Right ventricle myocardium superior (tissue), 1 donor: ENCODE results near the gene IFNA13. TPM values are rescaled to one million over a fixed set of nuclear protein-coding genes. Genes with fewer than 3 reads are reported as not detected.
"Not testable (repeated sequence)": the region's sequence is repeated elsewhere in the genome, so short reads cannot be mapped to it uniquely, and the experiment has no call there.

ENCODE experiments used
- ATAC-seq: fragments of 200-7000 bp; cut with Tn5 transposase; one replicate; pipeline ENCODE4 v1.9.1; 2020; ENCODE audit warnings: mild to moderate bottlenecking; ENCODE audit not compliant: poor library complexity
- DNase-seq: peaks from one replicate; pipeline ENCODE4 v3.0.0-alpha.2; 2020
- intact Hi-C: fragments of 100-400 bp; cut with DNase I; formaldehyde crosslinking; loops from one replicate; pipeline ENCODE4 v1.11.2; 2022
- total RNA-seq: library from RNA; stranded (reverse); fragmentation: NEBNext Ultra II Directional; extraction: Animal tissue kit (Norgen Biotek cat#: 25700); gene quantifications from one replicate; pipeline ENCODE4 v1.2.1, GENCODE V29; 2021
- donor health status: DM: no; HTN: yes; CAD: no; lungs with severe emphysema.

Gene IFNA13
- total RNA-seq, 1 donor from 2014 or later = not detected

DNA sequence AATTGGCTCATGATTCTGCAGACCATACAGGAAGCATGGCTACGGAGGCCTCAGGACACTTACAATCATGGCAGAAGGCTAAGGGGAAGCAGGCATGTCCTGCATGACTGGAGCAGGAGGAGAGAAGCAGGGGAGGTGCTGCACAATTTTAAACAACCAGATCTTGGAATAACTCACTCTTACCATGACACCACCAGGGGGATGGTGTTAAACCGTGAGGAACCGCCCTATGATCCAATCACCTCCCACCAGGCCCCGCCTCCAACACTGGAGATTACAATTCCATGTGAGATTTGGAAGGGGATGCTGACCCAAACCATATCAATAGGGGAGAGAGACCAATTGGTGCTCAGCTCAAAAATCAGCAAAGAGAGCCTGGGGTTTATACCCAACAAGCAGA, 3.6 kb upstream of the IFNA13 start:
- intact Hi-C loops, DNase-seq, ATAC-seq: not testable (repeated sequence)

GRCh38 chr9:21367169-21367568, 688 bp downstream of the IFNA13 start:
- not testable (repeated sequence) for ATAC-seq

DNA sequence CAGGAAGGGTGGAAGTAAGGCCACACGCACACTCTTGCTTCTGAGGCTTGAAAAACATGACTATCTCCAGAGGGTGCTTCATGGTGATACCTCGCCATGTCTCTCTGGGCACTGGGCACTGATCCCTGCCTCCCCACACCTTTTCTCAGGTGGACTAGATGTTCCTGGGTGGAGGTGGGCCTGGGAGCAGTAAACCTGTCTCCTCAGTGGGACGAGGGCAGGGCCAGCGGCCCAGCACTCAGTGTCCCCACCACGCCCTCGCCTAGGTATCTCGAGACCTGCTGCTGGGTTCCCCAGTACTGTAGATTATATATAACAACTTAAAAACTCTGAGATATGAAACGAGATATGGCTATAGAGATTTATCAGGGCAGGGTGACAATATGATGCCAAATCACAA, 5.6 kb downstream of the IFNA13 start:
- no peak for DNase-seq
- ATAC-seq = no peak
- intact Hi-C loops = no loop called here

More at GRCh38 chr9:21367169-21367568, 688 bp downstream of the IFNA13 start:
- DNase-seq, intact Hi-C loops: not testable (repeated sequence)

DNA sequence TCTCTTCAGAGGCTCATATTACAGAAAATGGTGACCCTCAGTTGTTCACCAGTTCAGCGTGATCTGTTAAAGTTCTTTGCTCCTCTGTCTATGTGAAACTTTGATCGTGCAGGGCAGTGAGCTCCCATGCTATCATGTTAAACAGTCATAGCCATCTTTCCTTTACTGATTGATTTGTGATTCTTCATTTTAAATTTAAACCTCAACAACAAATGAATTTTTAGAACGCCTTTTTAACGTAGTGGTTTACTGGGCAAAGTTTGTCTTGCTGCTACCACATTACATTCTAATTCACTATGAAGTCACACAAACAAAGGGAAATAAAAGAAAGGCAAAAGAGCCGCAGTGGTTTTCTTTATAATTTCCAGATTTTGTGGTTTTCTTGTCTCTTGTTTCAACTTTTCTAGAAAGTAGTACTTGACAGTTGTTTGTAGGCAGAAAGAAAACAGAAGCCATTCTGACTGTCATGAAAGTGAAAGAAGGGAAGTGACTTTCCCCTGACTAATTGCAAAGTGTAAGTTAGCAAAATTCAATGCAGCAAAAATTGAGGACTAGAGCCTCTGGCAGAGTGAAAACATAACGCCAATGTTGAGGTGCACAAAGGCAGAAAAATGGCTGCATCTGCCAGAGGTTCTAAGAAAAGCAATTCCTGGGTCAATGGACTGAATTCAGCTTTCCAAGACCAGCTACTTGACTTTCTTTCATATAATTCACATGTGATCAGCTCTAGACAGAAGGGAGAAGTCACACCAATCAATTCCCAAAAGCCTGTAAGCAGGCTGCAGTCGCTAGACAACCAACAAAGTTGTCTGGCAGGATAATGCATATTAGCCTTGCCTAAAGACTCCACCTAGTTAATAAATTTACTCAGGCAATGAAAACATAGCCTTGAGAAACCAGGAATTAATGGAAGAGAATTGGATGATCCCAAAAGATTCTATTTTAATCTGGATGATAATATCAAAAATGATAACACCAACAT, 10.1 kb downstream of the IFNA13 start:
- ATAC-seq (no peak), DNase-seq (no peak)
- intact Hi-C loops = no loop called here

DNA sequence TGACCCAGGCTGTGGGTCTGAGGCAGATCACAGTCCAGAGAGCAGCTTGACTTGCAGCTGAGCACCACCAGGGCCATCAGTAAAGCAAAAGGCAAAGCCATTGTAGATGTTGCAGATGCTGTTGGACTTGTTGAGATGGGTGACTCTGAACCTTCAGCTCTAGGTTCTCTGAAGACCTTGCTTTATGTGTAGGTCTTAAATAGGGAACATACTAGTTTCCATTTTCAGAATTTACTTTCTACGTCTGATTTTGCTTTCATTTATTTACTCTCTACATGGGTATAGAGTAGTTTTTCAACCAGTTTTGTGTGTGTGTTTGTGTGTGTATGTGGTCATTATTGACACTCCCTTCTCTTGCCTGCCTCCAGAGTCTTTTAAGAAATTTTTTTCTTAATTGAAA, 17.1 kb downstream of the IFNA13 start, which contains the start of gene IFNA6:
Gene IFNA6, minus strand, starts transcription at position 101 of the 400 bp plus-strand sequence. Its CDS starts 0 bp downstream, at position 101.
- ATAC-seq (no peak), DNase-seq (no peak)
- intact Hi-C loops = no loop called here

GRCh38 chr9:21348430-21348970, 19.4 kb downstream of the IFNA13 start:
- DNase-seq (no peak), ATAC-seq (no peak)
- intact Hi-C loops = no loop called here

DNA sequence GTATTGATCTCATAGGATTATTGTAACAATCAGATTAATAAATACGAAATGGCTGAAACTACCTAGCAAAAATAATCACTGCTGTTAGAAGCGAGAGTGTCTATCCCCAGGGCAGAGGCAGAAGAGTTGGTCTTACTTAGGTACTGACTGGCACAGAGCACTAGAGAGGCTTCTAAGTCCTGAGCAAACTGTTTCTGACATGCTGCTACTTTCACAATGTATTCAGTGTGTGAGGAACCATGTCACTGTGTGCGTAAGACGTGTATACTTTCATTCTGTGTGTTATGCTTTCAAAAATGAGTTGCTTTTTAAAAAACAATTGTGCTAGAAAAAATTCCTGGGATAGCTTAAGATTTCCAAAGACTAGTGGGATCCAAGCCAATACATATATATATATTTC, 27.1 kb downstream of the IFNA13 start:
- intact Hi-C loops = no loop called here
- ATAC-seq = no peak
- DNase-seq = no peak

DNA sequence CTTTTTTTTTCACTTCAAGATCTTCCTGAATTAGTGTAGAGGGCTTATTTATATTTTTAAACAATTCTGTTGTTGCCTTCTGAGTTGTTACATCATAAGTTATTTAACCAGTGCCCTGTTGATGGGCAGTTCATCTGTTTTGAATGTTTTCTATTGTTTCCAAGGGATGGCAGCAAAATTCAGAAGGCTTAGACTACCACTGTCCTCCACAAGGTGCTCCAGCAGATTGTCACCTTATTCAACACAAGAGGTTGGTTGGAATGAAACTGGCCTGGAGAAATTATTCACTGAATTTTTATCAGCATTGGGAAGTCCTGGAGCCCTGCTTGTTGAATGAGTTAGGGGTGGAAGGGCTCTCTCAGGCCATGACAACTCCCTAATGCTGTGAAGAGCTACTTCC, 31.4 kb downstream of the IFNA13 start:
- intact Hi-C loops = loop anchor here (2.0 kb wide), 1 partner anchor 466 kb away; the partner anchor contains the start of gene MTAP
- no peak for ATAC-seq
- DNase-seq = no peak

GRCh38 chr9:21334701-21335632, 32.9 kb downstream of the IFNA13 start, which contains the start of gene KLHL9:
Gene KLHL9 (minus strand): TSS chr9:21335404. CDS start chr9:21334859, 545 bp downstream.
- peak; percentile 100 for ATAC-seq
- DNase-seq = peak; percentile 95
- intact Hi-C loops = no loop called here

DNA sequence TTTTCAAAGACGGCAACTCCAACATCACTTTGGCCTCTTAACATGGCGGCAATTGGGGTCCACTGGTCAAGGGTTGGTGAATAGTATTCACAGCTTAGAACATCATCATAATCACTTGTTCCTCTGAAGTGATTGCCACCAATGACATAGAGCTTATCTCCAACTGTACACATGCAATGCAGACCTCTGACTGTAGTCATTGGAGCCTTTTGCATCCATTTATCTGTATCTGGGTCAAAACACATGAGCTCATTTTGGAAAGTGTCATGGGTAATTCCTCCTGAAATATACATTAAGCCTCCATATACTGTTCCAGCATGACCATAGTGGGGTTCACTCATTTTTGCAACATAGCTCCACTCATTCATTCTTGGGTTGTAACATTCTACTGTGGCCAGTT, 34.6 kb downstream of the IFNA13 start:
- ATAC-seq (no peak), DNase-seq (no peak)
- intact Hi-C loops = no loop called here

- intact Hi-C loops = no loop called here
- DNase-seq (no peak), ATAC-seq (no peak)
Measured at GRCh38 chr9:21331676-21332402, 36.0 kb downstream of the IFNA13 start.

DNA sequence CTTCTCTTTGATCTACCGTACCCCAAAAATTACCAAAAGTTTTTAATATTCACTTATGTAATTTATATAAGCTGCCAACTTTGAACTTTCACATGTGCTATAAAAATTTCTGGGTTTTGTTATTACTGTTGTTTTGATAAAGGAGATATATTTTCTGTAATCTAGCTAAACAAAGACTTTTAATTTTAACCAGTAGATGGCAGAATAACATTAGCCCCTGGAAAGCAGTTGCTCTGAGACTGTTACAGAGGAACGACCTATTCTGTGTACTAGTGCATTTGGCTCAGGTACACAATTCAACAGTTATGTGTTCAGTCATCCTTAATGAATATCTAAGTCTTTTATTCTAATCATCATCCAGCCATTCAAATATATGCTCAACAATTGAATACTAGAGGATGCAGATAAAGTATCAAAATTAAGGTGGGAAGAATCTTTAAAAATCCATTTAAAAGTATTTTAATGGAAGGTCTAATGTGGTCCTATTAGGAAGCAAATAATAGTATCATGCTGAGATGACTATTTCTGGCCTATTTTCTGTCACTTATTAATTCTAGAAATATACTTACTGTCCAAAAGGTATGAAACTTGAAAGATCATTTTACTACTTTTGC, 41.2 kb downstream of the IFNA13 start:
- intact Hi-C loops = loop anchor here (5.0 kb wide), 2 partner anchors 71 to 461 kb away; no protein-coding TSS in a partner anchor
- DNase-seq = no peak
- ATAC-seq = peak; percentile 80

GRCh38 chr9:21324047-21324446, 43.8 kb downstream of the IFNA13 start:
- ATAC-seq (no peak), DNase-seq (no peak)
- intact Hi-C loops = no loop called here

DNA sequence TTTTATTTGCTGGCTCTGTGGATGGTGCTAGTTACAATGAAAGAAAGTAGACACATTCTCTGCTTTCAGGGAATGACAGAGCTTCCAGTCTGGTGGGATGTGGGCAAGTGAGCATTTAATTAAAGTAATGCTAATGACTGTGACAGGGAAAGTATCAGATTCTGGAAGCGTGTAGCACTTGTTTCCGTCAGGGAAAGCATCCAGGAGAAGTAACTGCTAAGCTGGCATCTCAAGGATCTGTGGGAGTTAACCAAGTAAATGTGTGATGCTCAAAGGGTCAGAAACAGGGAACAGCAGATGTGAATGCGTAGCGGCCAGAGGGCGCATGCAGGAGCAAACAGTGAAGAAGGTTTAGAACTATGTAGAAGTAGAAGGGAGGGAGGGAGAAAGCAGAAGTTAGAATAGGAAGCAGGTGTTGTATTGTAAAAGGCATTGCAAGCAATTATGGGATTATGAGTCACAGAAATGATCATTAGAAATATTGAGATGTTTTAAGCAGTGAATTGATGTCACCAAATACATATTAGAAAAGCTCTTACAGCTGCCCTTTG, 44.9 kb downstream of the IFNA13 start:
- no peak for ATAC-seq
- intact Hi-C loops = no loop called here
- no peak for DNase-seq

- intact Hi-C loops = no loop called here
- no peak for ATAC-seq
- DNase-seq = no peak
Measured at GRCh38 chr9:21320465-21320864, 47.4 kb downstream of the IFNA13 start.

GRCh38 chr9:21317956-21318923, 49.6 kb downstream of the IFNA13 start:
- no peak for DNase-seq
- intact Hi-C loops = no loop called here
- ATAC-seq = peak; percentile 83
